ENCODE data around the gene ZNF280B. TPM values are rescaled to one million over a fixed set of nuclear protein-coding genes. Genes with fewer than 3 reads are reported as not detected.

Gene ZNF280B
- total and polyA plus RNA-seq, 2 of the 13 experiments (the other 11 are each of a cell fraction or from before 2014, with no cell fraction given), result 3.7 to 3.9 TPM

- TF ChIP-seq ZNF331 (CRISPR knock-in tag; IDR thresholded peaks at IDR 0.05), result peak; percentile 32; the same call in 1 of the 2 replicates
- no peak; the same call in 1 of the 2 replicates for TF ChIP-seq NFKB2 (CRISPR knock-in tag; IDR thresholded peaks at IDR 0.05; ENCODE audit: borderline replicate concordance)
- no peak for TF ChIP-seq MTA1 (CRISPR knock-in tag; IDR thresholded peaks at IDR 0.05; ENCODE audit: borderline replicate concordance)
- no peak for TF ChIP-seq SIX4 (CRISPR knock-in tag; IDR thresholded peaks at IDR 0.05)
- no peak for TF ChIP-seq KDM4B (CRISPR knock-in tag; IDR thresholded peaks at IDR 0.05)
- peak; percentile 93 for TF ChIP-seq ARID4A (CRISPR knock-in tag; IDR thresholded peaks at IDR 0.05; ENCODE audit: borderline replicate concordance)
- no peak for TF ChIP-seq ZZZ3 (CRISPR knock-in tag; IDR thresholded peaks at IDR 0.05; ENCODE audit: borderline replicate concordance)
- 0 out of 2 replicates have a peak, but pooled peaks have one; percentile 53 for TF ChIP-seq ZBTB25 (CRISPR knock-in tag; IDR thresholded peaks at IDR 0.05)
- TF ChIP-seq TIGD3 (CRISPR knock-in tag; IDR thresholded peaks at IDR 0.05; ENCODE audit: borderline replicate concordance), result 0 out of 2 replicates have a peak, but pooled peaks have one; percentile 61
- no peak for TF ChIP-seq ZNF850 (CRISPR knock-in tag; conservative IDR thresholded peaks at IDR 0.05)
- no peak for TF ChIP-seq RAD51 (IDR thresholded peaks at IDR 0.05; ENCODE audit: borderline replicate concordance)
- TF ChIP-seq ELF1 (CRISPR knock-in tag; IDR thresholded peaks at IDR 0.05), result no peak; the same call in 1 of the 2 replicates
- TF ChIP-seq DPF2 (CRISPR knock-in tag; IDR thresholded peaks at IDR 0.05; ENCODE audit: borderline replicate concordance, low read depth), result no peak
- no peak; a peak in 1 of 4 replicates for TF ChIP-seq KLF16 (CRISPR knock-in tag; IDR thresholded peaks at IDR 0.05)
- no peak for TF ChIP-seq EP300 (IDR thresholded peaks at IDR 0.05; ENCODE audit: low read depth in 2 of 2, low read length in 2 of 2)
- no peak for TF ChIP-seq EP300 (CRISPR knock-in tag; IDR thresholded peaks at IDR 0.05; ENCODE audit: borderline replicate concordance)
- TF ChIP-seq ZNF777 (CRISPR knock-in tag; IDR thresholded peaks at IDR 0.05), result no peak
- no peak for TF ChIP-seq MTF2 (CRISPR knock-in tag; IDR thresholded peaks at IDR 0.05; ENCODE audit: borderline replicate concordance)
- no peak for TF ChIP-seq GTF2F1 (IDR thresholded peaks at IDR 0.05; ENCODE audit: low read length)
- TF ChIP-seq CSRNP2 (CRISPR knock-in tag; conservative IDR thresholded peaks at IDR 0.05; ENCODE audit: low read depth), result no peak
Observed at GRCh38 chr22:22508274-22509176, at the start of gene ZNF280B (continued).

Data from HepG2 (cell line).